ENCODE measurements around the gene ABI3BP. TPM values are rescaled to one million over a fixed set of nuclear protein-coding genes. Genes with fewer than 3 reads are reported as not detected.

The ABI3BP gene
- polyA plus RNA-seq, 1 experiment, result 16.3 TPM

GRCh38 chr3:100754563-100755334 lies 238.5 kb downstream of the ABI3BP start:
- no peak overlapping the region for H3K4me3 ChIP-seq (ENCODE audit: low read depth, low read length)
- peaks cover 3% of the 10 kb centered on the region; the same call in 1 of the 2 replicates for H3K36me3 ChIP-seq (ENCODE audit: control insufficient read depth, insufficient read depth, low read length)
- CTCF ChIA-PET, result no interaction called here
- DNase-seq (ENCODE audit: low read depth), result no peak
- TF ChIP-seq, protein P1, sequence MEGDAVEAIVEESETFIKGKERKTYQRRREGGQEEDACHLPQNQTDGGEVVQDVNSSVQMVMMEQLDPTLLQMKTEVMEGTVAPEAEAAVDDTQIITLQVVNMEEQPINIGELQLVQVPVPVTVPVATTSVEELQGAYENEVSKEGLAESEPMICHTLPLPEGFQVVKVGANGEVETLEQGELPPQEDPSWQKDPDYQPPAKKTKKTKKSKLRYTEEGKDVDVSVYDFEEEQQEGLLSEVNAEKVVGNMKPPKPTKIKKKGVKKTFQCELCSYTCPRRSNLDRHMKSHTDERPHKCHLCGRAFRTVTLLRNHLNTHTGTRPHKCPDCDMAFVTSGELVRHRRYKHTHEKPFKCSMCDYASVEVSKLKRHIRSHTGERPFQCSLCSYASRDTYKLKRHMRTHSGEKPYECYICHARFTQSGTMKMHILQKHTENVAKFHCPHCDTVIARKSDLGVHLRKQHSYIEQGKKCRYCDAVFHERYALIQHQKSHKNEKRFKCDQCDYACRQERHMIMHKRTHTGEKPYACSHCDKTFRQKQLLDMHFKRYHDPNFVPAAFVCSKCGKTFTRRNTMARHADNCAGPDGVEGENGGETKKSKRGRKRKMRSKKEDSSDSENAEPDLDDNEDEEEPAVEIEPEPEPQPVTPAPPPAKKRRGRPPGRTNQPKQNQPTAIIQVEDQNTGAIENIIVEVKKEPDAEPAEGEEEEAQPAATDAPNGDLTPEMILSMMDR (IDR thresholded peaks at IDR 0.05; ENCODE audit: insufficient read depth, low read depth, low read length), result no peak
- POLR2A ChIA-PET, result no interaction called here
- no peaks in the 10 kb centered on the region for H3K27me3 ChIP-seq (ENCODE audit: control insufficient read depth, insufficient read depth, low read length)

GRCh38 chr3:100753846-100754245 lies 239.4 kb downstream of the ABI3BP start:
- Histone ChIP-seq H3K36me3 (ENCODE audit: control insufficient read depth, insufficient read depth, low read length) (peaks cover 3% of the 10 kb centered on the region; the same call in 1 of the 2 replicates), H3K27me3 (ENCODE audit: control insufficient read depth, insufficient read depth, low read length) (no peaks in the 10 kb centered on the region), H3K4me3 (ENCODE audit: low read depth, low read length) (no peak overlapping the region)
- DNase-seq (ENCODE audit: low read depth), result no peak
- TF ChIP-seq, protein P1 (IDR thresholded peaks at IDR 0.05; ENCODE audit: insufficient read depth, low read depth, low read length), result no peak
- CTCF ChIA-PET, result interaction anchor here (0.7 to 1.0 kb wide), 3 partner anchors 8 to 40 kb away, joined by 3 read pairs; no protein-coding TSS in a partner anchor
- POLR2A ChIA-PET, result no interaction called here

DNA sequence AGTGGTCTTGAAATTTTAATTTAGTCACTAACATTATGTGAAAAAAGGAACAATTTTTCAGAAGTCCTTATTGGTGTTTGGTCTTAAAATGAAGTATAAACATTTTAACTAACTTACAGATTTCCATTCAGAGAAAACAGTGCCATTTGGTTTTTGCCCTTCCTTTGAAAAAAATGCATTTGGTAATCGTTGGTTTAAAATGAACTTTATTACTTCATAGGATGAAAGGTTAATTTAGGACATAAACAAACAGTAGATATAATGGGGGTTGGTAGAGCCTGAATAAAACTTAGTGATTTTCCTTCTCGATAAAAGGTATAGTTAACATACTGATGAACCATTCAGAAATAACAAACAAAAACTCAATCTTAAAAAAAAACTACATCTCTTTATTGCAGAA lies 244.3 kb downstream of the ABI3BP start:
- Histone ChIP-seq H3K4me3 (ENCODE audit: low read depth, low read length) (no peak overlapping the region), H3K36me3 (ENCODE audit: control insufficient read depth, insufficient read depth, low read length) (peaks cover 8% of the 10 kb centered on the region), H3K27me3 (ENCODE audit: control insufficient read depth, insufficient read depth, low read length) (no peaks in the 10 kb centered on the region)
- CTCF ChIA-PET, result no interaction called here
- POLR2A ChIA-PET, result no interaction called here
- no peak for DNase-seq (ENCODE audit: low read depth)
- TF ChIP-seq, protein P1 (IDR thresholded peaks at IDR 0.05; ENCODE audit: insufficient read depth, low read depth, low read length), result no peak

- TF ChIP-seq, protein P1 (IDR thresholded peaks at IDR 0.05; ENCODE audit: insufficient read depth, low read depth, low read length), result no peak
- ChIA-PET CTCF (no interaction called here), POLR2A (interaction anchor here (1.0 kb wide), 1 partner anchor 442 kb away, joined by 3 read pairs; no protein-coding TSS in a partner anchor)
- H3K4me3 ChIP-seq (ENCODE audit: low read depth, low read length), result no peak overlapping the region
- H3K27me3 ChIP-seq (ENCODE audit: control insufficient read depth, insufficient read depth, low read length), result no peaks in the 10 kb centered on the region
- peaks cover 8% of the 10 kb centered on the region for H3K36me3 ChIP-seq (ENCODE audit: control insufficient read depth, insufficient read depth, low read length)
- no peak for DNase-seq (ENCODE audit: low read depth)
These were observed 245.0 kb downstream of the ABI3BP start for GRCh38 chr3:100748220-100748619.

DNA sequence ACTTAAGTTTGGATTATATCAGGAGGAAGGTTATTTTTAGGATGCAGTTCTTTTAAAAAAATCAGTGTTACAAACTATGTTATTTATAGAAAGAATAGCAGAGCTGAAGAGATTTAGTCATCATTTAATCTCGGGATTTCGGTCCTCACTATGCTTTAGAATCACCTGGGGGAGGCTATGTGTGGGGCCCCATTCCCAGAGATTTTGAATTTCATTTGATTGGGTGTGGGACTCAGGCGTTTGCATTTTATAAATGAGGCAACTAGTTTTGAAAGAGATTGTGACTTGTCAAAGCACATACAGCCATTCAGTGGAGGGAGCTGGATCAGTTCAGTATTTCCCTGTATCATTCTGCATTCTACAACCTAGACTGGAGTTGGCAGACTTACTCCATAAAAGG lies 247.1 kb downstream of the ABI3BP start:
- TF ChIP-seq, protein P1 (IDR thresholded peaks at IDR 0.05; ENCODE audit: insufficient read depth, low read depth, low read length), result no peak
- ChIA-PET POLR2A (interaction anchor here (0.5 kb wide), 1 partner anchor 808 kb away, joined by 6 read pairs; no protein-coding TSS in a partner anchor), CTCF (no interaction called here)
- Histone ChIP-seq H3K27me3 (ENCODE audit: control insufficient read depth, insufficient read depth, low read length) (no peaks in the 10 kb centered on the region), H3K36me3 (ENCODE audit: control insufficient read depth, insufficient read depth, low read length) (peaks cover 5% of the 10 kb centered on the region), H3K4me3 (ENCODE audit: low read depth, low read length) (no peak overlapping the region)
- DNase-seq (ENCODE audit: low read depth), result no peak

Measured in BJ (cell line).